ENCODE data around the gene IL10RA.
"Not testable (repeated sequence)": the region's sequence is repeated elsewhere in the genome, so short reads cannot be mapped to it uniquely, and the experiment has no call there.

The IL10RA gene

DNA sequence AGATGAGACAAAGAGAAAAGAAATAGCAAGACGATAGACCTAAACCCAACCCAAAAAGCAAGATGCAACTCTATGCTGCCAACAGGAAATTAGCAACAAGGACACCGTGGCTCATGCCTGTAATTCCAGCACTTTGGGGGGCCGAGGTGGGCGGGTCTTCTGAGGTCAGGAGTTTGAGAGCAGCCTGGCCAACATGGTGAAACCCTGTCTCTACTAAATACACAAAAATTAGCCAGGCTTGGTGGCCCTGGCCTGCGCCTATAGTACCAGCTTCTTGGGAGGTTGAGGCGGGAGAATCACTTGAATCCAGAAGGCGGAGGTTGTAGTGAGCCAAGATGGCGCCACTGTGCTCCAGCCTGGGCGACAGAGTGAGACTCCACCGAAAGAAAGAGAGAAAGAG, 24.3 kb upstream of the IL10RA start:
- no peak for DNase-seq (ENCODE audit: low read depth)

DNA sequence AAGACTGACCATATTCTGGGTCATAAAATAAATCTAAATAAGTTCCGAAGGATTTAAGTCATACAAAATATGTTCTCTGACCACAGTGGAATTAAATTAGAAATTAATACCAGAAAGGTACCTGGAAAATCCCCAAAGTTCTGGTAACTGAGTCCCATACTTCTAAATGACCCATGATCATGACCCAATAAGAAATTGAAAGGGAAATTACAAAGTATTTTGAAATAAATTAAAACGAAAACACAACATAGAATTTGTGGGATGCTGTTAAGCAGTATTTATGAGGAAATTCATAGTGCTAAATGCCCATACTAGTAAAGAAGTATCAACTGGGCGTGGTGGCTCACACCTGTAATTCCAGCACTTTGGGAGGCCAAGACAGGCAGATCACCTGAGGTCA, 23.4 kb upstream of the IL10RA start:
- DNase-seq (ENCODE audit: low read depth) = no peak

DNA sequence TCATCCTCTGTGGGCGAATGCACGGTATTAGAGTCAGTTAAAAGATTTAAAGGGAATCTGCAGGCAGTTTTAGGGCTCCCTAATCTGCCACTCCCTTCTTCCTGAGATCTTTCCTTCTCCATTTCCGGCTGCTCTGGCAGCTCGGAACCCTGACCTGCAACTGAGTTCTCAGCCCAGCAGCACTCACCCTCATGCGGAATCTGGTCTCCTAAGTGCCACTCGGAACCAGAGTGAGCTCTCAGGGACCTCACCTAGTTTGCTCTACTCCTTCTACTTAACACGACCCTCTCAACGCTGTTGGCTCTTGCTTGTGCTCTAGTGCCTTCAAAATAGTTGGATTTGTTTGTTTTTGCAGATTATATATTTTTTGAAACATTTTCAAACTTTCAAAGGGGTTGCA, 19.3 kb upstream of the IL10RA start:
- DNase-seq (ENCODE audit: low read depth) = no peak

DNA sequence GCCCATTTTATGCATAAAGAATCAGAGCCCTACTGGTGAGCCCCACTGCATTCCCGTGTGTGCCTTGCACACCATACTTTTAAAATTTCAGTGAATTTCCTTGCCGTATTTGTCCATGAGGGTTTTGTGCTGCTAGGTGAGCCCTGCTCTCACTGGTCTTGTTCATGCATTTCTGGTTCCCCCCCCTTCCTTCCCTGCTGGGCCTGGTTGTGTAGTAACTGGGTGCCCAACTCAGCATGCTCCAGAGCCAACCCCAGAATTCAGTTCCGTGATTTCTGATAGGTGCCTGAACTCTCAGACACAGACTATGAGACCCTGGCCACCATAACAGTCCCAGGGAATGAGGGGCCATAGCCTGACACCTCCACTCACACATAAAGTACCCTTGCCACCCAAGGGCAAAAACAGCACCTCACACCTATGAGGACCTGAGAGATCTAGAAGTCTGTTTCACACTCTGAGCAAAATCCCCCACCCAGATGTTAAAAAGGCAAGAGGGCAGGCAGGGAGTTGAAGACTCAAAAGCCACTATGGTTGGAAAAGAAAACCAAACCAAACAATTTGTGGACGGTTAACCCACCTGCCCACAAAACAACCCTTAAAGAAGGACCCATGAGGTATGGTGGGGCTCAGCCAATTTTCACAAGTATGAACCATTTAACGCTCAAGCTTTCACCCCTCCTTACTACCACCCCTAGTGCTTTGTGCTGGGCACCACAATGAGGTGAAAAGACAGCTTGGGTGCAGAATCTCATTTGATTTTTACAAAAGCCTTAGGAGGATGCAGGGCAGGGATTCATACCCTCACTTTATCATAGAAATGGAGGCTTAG, 16.8 kb upstream of the IL10RA start:
- DNase-seq (ENCODE audit: low read depth) = no peak

DNA sequence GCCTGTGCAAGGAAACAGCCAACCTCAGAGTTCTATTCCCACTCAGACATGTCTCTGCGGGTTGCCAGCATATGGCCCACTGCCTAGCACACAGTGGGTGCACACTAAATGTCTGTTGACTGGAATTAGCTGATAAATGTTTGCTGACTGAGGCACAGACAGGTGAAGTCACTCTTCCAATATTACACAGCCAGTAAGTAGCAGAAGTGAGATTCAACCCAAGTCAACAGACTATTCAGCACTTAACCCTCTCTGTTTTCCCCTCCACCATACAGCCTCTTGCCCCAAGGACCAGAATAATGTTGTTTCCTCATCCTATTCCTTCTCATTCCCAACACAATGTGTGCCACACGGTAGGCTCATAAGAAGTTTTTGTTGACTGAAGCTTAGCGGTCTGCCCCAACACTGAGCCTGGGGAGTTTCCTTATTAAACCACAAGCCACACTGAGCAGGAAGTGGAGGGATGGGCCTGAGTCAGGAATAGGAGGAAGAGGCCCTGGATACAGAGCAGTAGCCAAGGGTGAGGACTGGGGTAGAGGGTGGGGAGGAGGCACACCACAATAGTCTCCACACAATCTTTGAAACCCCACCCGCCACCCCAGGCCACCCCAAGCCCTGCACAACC, 15.7 kb upstream of the IL10RA start:
- DNase-seq (ENCODE audit: low read depth) = no peak

DNA sequence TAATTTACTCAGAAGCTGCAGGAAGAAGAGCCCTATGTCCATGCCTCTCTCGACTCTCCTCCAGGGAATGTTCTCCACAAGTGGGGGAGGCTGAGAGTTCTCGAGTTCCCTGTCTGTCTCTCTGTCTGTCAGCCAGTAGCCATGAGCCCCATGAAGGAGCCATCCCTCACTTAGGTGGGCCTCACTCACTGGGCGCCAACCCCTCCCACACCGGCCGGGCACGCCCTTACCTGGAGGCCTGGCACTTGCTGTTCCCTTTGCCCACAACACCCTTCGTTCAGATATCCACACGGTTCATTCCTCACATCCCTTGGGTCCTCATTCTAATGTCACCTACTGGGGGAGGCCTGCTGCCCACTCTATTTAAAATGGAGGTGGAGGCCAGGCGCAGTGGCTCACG, 14.2 kb upstream of the IL10RA start:
- no peak for DNase-seq (ENCODE audit: low read depth)

DNA sequence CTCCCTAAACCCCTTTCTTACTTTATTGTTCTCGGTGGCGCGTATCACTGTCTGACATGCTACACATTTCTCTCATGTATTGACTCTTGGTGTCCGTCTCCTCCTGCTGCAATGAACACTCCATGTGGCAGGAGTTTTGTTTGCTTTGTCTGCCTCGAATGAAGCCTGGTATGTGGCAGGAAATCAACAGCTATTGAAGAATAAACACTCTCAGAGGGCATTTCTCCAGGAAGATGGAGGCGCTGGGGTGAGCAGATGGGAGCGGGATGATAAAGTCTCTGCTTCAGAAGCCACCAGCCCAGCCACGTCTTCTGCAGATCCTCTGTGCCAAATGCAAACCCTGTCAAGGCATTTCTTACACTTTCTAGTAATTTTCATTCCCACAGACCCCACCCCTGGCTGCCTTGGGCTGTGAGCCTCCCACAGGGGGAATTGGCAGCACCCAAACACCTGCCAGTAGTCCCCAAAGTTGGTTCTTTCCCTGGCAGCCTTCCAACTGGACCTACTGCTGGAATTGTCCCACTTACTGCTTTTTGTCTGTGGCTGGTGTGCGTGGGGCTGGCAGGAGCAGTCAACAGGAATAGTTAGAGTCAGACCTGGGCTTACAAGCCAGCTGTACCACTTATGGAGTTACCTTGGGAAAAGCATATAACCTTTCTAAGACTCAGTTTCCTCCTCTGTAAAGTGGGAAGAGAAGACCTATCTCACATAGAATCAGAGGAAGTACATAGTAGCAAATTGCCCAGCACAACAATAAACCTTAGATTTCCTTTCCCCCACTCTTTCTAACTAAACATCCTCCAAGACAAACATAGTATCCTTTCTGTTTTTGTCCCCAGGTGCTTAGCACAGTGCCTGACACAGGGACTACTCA, 13.3 kb upstream of the IL10RA start:
- no peak for DNase-seq (ENCODE audit: low read depth)

DNA sequence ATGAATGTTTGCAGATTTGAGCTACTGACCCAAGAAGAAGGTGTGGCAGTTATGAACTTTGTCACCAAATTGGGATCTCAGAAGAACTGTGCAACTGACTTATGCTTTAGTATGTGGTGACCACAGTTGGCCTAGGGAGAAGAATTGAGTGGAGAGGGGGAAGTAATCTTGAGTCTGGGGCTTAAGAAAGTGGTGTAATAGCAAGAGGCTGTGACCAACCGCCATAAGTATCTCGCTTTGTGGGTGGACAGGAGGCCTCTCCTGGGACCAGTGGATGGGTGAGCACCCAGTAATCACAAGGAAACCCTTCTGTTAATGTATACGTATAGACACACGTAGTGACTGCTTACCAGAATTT, 12.7 kb upstream of the IL10RA start:
- DNase-seq (ENCODE audit: low read depth) = no peak

DNA sequence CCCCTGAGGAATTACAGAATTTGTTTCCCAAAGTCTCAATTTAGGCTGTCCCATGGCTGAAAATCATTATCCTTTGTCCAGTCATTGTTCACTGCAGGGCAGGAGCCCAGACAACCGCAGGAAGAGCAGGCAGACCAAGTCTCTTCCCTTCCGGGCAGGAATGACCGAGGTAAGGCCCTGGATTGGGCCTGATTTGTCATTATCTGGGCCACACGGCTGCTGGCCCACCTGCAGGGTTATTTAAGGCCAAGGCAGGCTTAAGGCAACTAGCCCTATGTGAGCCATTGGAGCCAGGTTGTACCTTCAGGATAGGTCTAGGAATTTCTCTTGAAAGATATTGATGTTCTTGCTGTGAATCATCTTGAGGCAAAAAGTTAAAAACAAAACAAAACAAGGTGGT, 9.7 kb upstream of the IL10RA start:
- no peak for DNase-seq (ENCODE audit: low read depth)

DNA sequence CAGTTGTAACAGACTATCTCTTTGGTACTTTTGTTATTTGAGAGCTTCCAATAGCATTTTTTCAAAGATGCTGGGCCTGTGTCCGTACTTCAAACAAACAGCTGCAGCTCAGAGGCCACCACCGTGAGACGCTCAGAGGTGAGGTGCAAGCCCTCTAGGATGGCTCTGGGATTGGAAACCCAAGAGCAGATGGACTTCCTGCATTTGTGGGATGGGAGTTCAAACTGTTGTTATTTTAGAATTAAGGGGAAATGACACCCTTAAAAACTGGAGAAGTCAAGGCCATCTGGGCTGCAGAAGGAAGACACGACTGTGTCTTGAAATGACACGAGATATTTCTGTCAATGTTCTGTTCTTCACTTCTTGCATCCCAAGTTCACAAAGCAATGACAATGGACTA, 9.2 kb upstream of the IL10RA start:
- DNase-seq (ENCODE audit: low read depth) = no peak

DNA sequence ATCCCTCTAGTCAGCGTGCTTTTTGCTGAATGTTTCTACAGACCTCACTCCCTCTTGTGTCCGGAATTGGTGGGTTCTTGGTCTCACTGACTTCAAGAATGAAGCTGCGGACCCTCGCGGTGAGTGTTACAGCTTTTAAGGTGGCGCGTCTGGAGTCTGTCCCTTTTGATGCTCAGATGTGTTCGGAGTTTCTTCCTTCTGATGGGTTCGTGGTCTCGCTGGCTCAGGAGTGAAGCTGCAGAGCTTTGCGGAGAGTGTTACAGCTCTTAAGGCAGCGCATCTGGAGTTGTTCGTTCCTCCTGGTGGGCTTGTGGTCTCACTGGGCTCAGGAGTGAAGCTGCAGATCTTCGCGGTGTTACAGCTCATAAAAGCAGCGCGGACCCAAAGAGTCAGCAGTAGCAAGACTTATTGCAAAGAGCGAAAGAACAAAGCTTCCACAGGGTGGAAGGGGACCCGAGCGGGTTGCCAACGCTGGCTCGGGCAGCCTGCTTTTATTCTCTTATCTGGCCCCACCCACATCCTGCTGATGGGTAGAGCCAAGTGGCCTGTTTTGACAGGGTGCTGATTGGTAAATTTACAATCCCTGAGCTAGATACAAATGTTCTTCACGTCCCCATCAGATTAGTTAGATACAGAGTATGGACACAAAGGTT, 8.5 kb upstream of the IL10RA start:
- not testable (repeated sequence) for DNase-seq (ENCODE audit: low read depth)

DNA sequence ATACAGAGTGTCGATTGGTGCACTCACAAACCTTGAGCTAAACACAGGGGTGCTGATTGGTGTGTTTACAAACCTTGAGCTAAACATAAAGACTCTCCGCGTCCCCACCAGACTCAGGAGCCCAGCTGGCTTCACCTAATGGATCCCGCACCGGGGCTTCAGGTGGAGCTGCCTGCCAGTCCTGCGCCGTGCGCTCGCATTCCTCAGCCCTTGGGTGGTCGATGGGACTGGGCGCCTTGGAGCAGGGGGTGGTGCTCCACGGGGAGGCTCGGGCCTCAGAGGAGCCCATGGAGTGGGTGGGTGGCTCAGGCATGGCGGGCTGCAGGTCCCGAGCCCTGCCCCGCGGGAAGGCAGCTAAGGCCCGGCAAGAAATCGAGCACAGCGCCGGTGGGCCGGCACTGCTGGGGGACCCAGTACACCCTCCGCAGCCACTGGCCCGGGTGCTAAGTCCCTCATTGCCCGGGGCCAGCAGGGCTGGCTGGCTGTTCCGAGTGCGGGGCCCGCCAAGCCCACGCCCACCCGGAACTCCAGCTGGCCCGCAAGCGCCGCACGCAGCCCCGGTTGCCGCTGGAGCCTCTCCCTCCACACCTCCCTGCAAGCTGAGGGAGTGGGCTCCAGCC, 7.8 kb upstream of the IL10RA start:
- not testable (repeated sequence) for DNase-seq (ENCODE audit: low read depth)

DNA sequence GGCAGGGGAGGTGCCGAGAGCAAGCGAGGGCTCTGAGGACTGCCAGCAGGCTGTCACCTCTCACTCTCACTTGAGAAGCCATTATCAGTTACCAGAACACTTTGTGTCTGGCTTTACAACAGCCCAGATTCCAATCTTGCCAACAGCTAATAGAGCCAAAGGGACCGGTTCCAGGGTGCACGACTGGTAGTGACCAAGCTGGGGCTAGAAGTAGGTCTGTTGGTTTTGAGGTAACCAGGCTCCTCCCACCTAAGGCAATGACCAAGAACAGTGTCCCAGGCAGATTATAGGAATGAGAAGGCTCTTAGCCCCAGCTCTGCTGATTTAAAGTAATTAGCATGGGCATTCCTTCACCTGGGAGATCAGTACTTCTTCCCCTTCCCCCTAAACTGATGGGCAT, 7.2 kb upstream of the IL10RA start:
- DNase-seq (ENCODE audit: low read depth) = no peak

DNA sequence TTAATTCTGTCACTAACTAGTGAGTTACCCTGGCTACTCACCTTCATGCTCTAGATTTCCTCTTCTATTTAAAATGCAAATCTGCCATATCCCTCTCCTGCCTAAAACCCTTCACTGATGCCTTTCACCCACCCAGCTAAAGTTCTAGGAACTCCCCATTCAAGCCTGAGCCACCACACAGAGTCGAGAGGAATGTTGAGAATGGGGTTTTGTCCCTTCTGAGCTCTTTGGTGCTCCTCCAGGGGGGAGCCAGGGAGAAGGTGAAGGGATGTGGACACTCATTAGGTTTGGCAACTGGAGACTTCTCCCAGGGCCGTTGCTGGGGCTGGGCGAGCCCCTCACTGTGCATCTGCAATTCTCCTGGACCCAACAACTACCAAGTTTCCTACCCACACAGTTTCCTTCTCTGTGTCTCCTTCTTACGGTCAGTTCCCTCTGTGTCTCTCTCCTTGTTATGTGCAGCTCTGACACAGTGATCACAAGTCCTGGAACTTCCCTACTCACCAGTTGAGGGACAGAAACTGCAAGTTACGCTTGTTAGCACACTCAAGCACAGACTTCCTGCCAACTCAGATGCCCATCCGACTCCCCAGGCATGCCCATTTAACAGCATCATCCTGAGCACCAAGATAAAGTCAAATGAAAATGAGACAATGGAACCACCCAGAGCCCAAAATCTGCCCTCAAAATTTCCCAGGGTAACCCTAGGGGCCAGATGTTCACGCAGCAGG, 6.5 kb upstream of the IL10RA start:
- no peak for DNase-seq (ENCODE audit: low read depth)

DNA sequence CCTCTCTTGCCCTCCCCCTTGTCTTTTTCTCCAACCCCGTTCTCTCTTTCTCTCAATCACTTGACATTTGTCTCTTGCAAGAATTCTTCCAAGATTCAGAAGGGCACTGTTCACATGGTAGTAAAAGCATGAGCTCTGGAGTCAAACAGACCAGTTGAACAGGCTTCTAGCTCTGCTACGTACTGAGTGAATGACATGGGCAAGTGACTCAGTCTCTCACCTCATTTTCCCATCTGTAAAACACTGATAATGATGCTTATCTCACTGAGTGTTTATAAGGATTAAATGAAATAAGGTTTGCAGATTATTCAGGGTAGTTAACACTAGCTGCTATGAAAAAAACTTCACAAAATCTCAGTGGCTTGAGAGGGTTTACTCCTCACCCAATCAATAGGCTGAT, 5.9 kb upstream of the IL10RA start:
- no peak for DNase-seq (ENCODE audit: low read depth)

DNA sequence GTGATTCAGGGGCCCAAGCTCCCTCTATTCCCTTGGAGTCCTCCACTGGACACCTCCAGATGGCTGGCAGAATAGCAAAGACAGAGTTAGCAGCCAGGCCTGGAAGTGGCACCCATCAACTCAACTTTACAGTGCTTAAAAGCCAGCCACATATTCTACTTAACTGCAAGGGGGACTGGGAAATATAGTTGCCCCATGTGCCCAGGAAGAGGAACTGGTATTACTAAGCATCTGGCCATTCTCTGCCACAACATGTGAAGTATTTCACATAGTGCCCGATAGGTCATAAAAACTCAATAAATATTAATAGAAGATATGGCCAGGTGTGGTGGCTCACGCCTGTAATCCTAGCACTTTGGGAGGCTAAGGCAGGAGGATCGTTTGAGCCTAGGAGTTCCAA, 5.5 kb upstream of the IL10RA start:
- no peak for DNase-seq (ENCODE audit: low read depth)

DNA sequence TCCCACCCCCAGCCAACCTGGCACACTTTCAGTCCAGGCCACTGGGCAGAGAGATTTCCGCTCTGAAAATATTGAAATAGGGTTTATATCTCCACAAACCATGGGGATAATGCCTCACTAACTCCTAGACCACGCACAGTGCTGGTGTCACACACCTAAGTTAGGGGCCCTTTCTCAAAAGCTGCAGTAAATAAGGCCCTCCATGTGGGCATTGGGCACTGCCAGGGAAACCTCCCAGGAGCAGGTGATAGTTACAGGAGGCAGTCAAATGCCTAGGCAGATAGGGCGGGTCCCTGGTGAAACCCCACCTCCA, 3.1 kb upstream of the IL10RA start:
- no peak for DNase-seq (ENCODE audit: low read depth)

DNA sequence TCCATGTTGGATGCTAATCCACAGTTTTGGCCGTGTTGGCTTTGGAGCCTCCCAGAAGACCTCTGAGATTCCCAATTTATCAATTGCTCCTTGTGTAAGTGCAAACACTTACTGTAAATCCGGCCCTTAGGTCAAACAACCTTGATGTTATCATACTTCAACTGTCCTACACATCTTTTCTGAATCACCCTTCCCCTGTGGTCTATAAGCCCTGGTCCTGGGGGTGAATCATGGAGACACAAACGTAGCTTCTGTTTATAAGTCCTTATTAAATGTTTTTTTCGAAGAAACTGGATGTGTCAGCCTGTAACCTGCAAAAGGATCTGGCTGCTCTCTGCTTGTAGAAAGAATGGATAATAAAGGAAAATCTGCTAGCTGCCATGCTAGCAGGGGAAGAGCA, 1.7 kb upstream of the IL10RA start:
- DNase-seq (ENCODE audit: low read depth) = no peak

DNA sequence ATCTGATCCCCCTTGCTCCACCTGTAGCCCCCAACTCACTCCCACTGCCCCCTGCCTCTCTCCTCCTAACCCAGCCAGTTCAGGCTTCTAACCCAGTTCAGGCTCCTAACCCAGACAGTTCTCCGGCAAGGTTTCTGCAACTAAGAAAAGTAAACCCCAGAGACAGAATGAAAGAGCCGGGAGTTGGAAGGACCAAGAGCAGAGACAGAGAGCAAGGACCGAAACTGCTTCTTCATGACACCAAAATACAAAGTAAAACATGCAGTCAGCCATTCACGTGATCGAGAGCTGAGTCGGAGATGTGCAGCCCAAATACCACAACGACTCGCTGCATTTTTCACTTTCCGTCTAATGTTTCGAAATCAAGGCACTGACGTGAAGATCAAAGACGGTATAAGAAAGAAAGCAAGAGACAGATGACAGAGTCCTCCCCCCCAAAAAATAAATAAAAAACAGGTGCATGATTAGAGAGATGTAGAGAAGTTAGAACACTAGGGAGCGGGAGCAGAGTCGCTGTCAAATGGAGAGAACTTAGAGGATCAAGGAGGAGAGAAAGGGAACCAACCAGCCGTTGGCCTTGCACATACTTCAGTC, 884 bp downstream of the IL10RA start:
- no peak for DNase-seq (ENCODE audit: low read depth)

DNA sequence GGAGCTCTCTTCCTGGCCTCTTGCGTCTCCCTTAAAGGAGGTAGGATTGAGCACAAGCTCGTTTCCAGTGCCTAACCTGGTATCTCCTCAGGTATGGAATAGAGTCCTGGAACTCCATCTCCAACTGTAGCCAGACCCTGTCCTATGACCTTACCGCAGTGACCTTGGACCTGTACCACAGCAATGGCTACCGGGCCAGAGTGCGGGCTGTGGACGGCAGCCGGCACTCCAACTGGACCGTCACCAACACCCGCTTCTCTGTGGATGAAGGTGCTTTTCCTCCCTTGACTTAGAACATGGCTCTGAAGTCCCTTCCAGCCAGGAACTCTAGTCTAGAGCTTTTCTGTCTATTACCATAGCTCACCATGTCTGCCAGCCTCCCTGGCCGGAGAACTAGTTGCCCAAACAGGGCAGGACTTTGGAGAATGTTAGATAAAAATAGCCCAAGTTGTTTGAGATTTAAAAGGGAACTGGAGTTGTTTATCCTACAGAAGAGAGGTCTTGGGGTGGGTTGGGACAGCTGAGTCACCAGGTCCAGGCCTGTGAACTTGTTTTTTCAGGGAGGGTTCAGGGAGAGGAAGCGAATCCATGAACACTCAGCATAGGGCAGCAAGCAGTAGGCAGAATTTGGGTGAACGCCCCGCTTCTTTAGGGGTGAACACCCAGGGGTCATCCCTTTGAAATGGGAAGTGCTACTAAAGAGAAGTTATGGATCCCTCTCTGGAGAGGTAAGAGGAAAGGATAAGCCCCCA, 3.3 kb downstream of the IL10RA start:
- no peak for DNase-seq (ENCODE audit: low read depth)

Data from stimulated activated CD8-positive, alpha-beta memory T cell treated with anti-CD3 and anti-CD28 coated beads, Interleukin-15, amount 100 ng/mL, for 24 hours (primary cell).